ENCODE data around the gene EHD4.

DNA sequence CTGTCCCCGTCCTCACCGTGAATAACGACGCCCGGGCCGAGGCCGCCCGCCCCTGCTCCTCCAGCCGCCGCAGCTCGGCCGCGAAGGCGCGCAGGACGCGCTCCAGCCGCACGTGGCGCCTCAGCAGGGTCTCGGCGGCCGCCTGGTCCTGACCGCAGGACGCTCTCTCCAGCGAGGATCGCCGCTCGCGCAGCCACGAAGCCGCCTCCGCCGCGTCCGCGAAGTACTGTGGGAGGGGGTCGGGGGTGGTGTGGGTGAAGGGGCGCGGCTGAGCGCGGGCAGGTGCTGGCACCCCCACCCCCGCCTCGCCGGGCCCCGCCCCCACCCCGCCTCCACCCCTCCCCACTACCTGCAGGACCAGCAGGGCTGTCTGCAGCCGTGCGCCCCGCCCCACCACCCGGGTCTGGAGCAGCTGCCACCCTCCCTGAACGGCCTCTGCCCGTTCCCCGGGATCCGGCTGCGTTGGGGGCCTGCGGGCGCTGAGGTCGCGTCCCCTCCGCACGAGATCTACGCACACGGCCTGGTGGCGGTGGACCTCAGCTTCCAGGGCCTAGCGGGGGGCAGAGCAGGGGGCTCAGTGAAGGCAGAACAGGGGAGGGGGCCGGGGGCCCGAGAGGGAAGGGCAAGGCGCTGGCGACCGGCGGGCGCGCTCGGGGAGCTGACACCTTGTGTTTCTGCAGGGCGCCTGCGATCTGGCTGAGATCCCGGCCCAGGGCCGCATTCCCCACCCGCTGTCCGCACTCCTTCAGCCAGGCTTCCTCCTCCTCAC lies 90.3 kb downstream of the EHD4 start:
- TF ChIP-seq, protein P1, sequence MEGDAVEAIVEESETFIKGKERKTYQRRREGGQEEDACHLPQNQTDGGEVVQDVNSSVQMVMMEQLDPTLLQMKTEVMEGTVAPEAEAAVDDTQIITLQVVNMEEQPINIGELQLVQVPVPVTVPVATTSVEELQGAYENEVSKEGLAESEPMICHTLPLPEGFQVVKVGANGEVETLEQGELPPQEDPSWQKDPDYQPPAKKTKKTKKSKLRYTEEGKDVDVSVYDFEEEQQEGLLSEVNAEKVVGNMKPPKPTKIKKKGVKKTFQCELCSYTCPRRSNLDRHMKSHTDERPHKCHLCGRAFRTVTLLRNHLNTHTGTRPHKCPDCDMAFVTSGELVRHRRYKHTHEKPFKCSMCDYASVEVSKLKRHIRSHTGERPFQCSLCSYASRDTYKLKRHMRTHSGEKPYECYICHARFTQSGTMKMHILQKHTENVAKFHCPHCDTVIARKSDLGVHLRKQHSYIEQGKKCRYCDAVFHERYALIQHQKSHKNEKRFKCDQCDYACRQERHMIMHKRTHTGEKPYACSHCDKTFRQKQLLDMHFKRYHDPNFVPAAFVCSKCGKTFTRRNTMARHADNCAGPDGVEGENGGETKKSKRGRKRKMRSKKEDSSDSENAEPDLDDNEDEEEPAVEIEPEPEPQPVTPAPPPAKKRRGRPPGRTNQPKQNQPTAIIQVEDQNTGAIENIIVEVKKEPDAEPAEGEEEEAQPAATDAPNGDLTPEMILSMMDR (IDR thresholded peaks at IDR 0.05) = no peak
- no peak for TF ChIP-seq POLR2A (IDR thresholded peaks at IDR 0.05)

Measured in body of pancreas (tissue), 4 donors.